DOHH2 (cell line): ENCODE data around the gene MAP3K7CL.

Experiments used
- H3F3A ChIP-seq: fragments of 200-600 bp; sonication (generic), shearing (Covaris generic); 2 replicates; pipeline ENCODE4 v1.6.0; 2016; ENCODE audit warnings: antibody characterized with exemption, mild to moderate bottlenecking; ENCODE audit not compliant: control insufficient read depth, insufficient read depth
- H3K27ac ChIP-seq: fragments of 200-600 bp; sonication (generic); 2 replicates; pipeline ENCODE4 v1.5.1; 2014; ENCODE audit warnings: low read depth, mild to moderate bottlenecking, low read length, moderate library complexity
- H3K27me3 ChIP-seq: fragments of 200-600 bp; sonication (generic); 2 replicates; pipeline ENCODE4 v1.6.1; 2014; ENCODE audit warnings: mild to moderate bottlenecking, low read length, mixed read lengths; ENCODE audit not compliant: control insufficient read depth
- H3K36me3 ChIP-seq: fragments of 200-600 bp; sonication (generic); 2 replicates; pipeline ENCODE4 v1.6.1; 2014; ENCODE audit warnings: mild to moderate bottlenecking, low read length, moderate library complexity, mixed read lengths; ENCODE audit not compliant: control insufficient read depth
- H3K4me1 ChIP-seq: fragments of 200-600 bp; sonication (generic); 2 replicates; pipeline ENCODE4 v1.6.1; 2014; ENCODE audit warnings: mild to moderate bottlenecking, low read length, mixed read lengths; ENCODE audit not compliant: control insufficient read depth
- H3K4me2 ChIP-seq: fragments of 200-600 bp; sonication (generic); 2 replicates; pipeline ENCODE4 v1.6.0; 2014; ENCODE audit warnings: mild to moderate bottlenecking, low read length, moderate library complexity
- H3K4me3 ChIP-seq: fragments of 200-600 bp; sonication (generic); 2 replicates; pipeline ENCODE4 v1.5.1; 2014; ENCODE audit warnings: mild to moderate bottlenecking, low read length, mixed read lengths
- H3K79me2 ChIP-seq: fragments of 200-600 bp; sonication (generic); 2 replicates; pipeline ENCODE4 v1.6.1; 2014; ENCODE audit warnings: mild to moderate bottlenecking, low read length, mixed read lengths; ENCODE audit not compliant: control insufficient read depth
- H3K9me2 ChIP-seq: fragments of 200-600 bp; sonication (generic); replicated peaks from 2 replicates; pipeline ENCODE4 v1.6.1; 2014; ENCODE audit warnings: mild to moderate bottlenecking, low read length, mixed read lengths; ENCODE audit not compliant: control insufficient read depth
- H3K9me3 ChIP-seq: fragments of 200-600 bp; sonication (generic); 2 replicates; pipeline ENCODE4 v1.6.1; 2014; ENCODE audit warnings: antibody characterized with exemption, low read length, mixed read lengths; ENCODE audit not compliant: control insufficient read depth, insufficient read depth
- H4K20me1 ChIP-seq: fragments of 200-600 bp; sonication (generic); 2 replicates; pipeline ENCODE4 v1.6.0; 2014; ENCODE audit warnings: low read depth, mild to moderate bottlenecking, antibody characterized with exemption, low read length, moderate library complexity; ENCODE audit not compliant: control insufficient read depth, insufficient read depth
- EZH2phosphoT487 ChIP-seq: fragments of 200-600 bp; sonication (generic); IDR thresholded peaks from 2 replicates; pipeline ENCODE4 v1.6.1; 2017; ENCODE audit warnings: borderline replicate concordance, mild to moderate bottlenecking, antibody characterized with exemption, low read length, moderate library complexity, mixed read lengths
- TF ChIP-seq, protein P1 (sequence below): fragments of 200-600 bp; sonication (generic); IDR thresholded peaks from one replicate; pipeline ENCODE4 v1.5.1; 2014; ENCODE audit warnings: antibody characterized with exemption, mild to moderate bottlenecking, low read depth, low read length; ENCODE audit not compliant: poor library complexity, severe bottlenecking

Gene MAP3K7CL

DNA sequence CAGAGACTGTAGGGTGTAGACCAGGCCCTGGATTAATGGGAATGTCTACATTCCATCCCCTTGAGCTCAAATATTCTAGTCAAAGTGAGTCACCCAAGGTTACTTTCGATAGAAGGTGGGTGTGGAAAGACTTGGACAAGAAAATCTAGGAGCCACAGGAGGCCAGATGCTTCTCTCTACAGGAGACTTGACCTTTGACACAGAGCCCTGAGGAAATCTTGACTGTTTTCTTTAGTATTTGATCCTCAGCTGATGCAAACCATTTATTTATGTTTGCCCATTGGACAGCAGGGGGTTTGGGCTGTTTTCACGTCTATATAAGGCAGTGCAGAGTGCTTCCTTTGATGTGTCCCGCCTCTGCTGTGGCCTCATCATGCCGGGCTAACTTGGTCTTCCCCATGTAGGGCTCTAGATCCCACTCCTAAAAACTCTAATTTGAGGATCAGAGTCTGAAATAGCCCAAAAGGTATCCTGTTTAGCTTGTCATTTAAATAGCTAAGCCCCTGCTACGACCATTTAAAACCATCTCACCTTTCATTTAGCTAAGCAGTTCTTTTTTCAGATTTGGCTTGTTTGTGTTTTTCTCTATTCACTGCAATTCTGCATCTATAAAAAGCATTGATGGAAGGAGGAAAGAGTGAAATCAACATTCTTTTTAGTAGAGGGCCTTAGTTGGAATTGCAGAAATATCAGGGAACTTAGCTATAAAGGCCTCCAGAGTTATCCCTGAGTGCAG, 15.5 kb upstream of the MAP3K7CL start:
- H3K9me2 ChIP-seq, result no peaks in the 10 kb centered on the region
- H3K4me1 ChIP-seq, result peaks cover 38% of the 10 kb centered on the region
- H3K4me3 ChIP-seq, result no peak overlapping the region
- peaks cover 10% of the 10 kb centered on the region for H3F3A ChIP-seq
- H3K79me2 ChIP-seq, result no peaks in the 10 kb centered on the region
- H3K9me3 ChIP-seq, result no peaks in the 10 kb centered on the region
- TF ChIP-seq, protein P1, sequence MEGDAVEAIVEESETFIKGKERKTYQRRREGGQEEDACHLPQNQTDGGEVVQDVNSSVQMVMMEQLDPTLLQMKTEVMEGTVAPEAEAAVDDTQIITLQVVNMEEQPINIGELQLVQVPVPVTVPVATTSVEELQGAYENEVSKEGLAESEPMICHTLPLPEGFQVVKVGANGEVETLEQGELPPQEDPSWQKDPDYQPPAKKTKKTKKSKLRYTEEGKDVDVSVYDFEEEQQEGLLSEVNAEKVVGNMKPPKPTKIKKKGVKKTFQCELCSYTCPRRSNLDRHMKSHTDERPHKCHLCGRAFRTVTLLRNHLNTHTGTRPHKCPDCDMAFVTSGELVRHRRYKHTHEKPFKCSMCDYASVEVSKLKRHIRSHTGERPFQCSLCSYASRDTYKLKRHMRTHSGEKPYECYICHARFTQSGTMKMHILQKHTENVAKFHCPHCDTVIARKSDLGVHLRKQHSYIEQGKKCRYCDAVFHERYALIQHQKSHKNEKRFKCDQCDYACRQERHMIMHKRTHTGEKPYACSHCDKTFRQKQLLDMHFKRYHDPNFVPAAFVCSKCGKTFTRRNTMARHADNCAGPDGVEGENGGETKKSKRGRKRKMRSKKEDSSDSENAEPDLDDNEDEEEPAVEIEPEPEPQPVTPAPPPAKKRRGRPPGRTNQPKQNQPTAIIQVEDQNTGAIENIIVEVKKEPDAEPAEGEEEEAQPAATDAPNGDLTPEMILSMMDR, result no peak
- no peak for TF ChIP-seq EZH2phosphoT487
- H4K20me1 ChIP-seq, result no peaks in the 10 kb centered on the region
- no peaks in the 10 kb centered on the region for H3K27me3 ChIP-seq
- no peak overlapping the region for H3K27ac ChIP-seq
- H3K4me2 ChIP-seq, result peak overlapping the region; percentile 72
- no peaks in the 10 kb centered on the region for H3K36me3 ChIP-seq

DNA sequence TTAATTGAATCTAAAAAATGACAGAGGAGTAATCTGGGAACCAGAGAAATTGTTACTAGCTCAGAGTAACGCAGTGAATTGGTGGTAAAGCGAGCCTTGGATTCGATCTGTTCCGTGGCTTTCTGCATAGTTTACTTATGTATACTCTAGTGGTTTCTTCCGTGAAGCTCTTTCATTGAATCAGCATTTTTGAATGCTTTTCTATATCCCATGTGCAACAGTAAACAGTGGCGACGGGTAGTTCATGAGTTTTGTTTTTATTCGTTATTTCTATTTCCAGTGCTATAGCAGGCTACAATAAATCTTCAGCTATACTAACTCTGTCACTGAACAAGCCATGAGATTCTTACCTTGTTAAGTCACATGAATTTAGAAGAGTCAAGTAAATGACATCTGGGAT, 14.5 kb upstream of the MAP3K7CL start:
- no peak for TF ChIP-seq EZH2phosphoT487
- TF ChIP-seq, protein P1, result no peak

DNA sequence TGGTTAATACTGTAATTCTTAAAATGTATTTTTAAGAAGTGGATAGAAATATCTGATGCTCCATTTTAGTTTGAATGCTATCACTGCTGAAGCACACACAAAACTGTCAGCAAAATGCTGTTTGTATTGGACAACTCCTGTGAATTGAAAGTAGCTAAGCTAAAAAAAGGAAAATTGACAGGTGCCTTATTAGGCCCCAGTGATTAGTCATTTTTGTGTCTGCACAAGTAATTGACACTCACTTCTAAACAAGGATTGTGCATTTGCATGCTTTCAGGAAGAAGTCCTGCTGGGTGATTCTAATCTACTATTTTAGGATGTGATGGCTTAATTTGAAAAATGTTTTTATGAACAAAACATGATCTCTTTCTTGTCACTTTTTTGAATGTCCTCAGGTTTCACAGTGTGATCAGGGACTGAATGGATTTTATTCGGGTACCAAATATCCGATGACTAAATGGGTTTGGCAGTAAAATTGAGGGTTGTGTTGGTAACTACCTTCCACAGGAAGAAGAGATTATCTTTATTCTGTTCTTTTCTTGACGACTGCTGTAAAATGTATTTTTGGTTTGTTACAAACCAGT, 13.0 kb upstream of the MAP3K7CL start:
- TF ChIP-seq, protein P1, result no peak
- TF ChIP-seq EZH2phosphoT487, result no peak
- H3K4me2 ChIP-seq, result peak overlapping the region; percentile 72
- peak overlapping the region; percentile 87 for H3K27ac ChIP-seq
- H3K4me1 ChIP-seq, result peaks cover 54% of the 10 kb centered on the region
- H3K9me2 ChIP-seq, result no peaks in the 10 kb centered on the region
- no peaks in the 10 kb centered on the region for H3K9me3 ChIP-seq
- H3K36me3 ChIP-seq, result no peaks in the 10 kb centered on the region
- H4K20me1 ChIP-seq, result no peaks in the 10 kb centered on the region
- peaks cover 10% of the 10 kb centered on the region for H3F3A ChIP-seq
- no peaks in the 10 kb centered on the region for H3K79me2 ChIP-seq
- H3K27me3 ChIP-seq, result no peaks in the 10 kb centered on the region
- peak overlapping the region; percentile 59 for H3K4me3 ChIP-seq

More for the DNA sequence above, 14.5 kb upstream of the MAP3K7CL start:
- Histone ChIP-seq H3K36me3 (no peaks in the 10 kb centered on the region), H3K27ac (peak overlapping the region; percentile 87), H3K9me2 (no peaks in the 10 kb centered on the region), H3K27me3 (no peaks in the 10 kb centered on the region), H3K4me1 (peaks cover 38% of the 10 kb centered on the region), H4K20me1 (no peaks in the 10 kb centered on the region), H3K9me3 (no peaks in the 10 kb centered on the region), H3K4me3 (peak overlapping the region; percentile 25; the same call in 1 of the 2 replicates), H3F3A (peaks cover 10% of the 10 kb centered on the region), H3K4me2 (peak overlapping the region; percentile 72), H3K79me2 (no peaks in the 10 kb centered on the region)
